ENCODE data around the gene HNRNPUL1.
"Not testable (repeated sequence)": the region's sequence is repeated elsewhere in the genome, so short reads cannot be mapped to it uniquely, and the experiment has no call there.

The HNRNPUL1 gene

DNA sequence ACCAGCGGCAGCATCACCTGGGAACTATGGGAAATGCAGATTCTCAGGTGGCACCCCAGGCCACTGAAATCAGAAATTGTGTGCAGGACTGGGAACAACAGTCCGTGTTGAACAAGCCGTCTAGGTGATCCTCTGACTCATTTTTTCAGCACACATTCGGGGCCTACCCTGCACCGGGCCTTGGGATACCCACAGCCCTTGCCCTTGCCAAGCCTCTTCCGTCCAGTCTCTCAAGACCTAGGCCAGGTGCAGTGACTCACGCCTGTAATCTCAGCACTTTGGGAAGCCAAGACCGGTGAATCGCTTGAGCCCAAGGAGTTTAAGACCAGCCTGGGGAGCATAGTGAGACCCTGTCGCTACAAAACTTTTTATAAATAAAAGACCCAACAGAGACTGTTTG is 71.3 kb downstream of the HNRNPUL1 start:
- TF ChIP-seq ZFX (IDR thresholded peaks at IDR 0.05), result no peak
- TF ChIP-seq, protein P1, sequence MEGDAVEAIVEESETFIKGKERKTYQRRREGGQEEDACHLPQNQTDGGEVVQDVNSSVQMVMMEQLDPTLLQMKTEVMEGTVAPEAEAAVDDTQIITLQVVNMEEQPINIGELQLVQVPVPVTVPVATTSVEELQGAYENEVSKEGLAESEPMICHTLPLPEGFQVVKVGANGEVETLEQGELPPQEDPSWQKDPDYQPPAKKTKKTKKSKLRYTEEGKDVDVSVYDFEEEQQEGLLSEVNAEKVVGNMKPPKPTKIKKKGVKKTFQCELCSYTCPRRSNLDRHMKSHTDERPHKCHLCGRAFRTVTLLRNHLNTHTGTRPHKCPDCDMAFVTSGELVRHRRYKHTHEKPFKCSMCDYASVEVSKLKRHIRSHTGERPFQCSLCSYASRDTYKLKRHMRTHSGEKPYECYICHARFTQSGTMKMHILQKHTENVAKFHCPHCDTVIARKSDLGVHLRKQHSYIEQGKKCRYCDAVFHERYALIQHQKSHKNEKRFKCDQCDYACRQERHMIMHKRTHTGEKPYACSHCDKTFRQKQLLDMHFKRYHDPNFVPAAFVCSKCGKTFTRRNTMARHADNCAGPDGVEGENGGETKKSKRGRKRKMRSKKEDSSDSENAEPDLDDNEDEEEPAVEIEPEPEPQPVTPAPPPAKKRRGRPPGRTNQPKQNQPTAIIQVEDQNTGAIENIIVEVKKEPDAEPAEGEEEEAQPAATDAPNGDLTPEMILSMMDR (conservative IDR thresholded peaks at IDR 0.05), result no peak
- H3K27ac ChIP-seq, result no peak overlapping the region

DNA sequence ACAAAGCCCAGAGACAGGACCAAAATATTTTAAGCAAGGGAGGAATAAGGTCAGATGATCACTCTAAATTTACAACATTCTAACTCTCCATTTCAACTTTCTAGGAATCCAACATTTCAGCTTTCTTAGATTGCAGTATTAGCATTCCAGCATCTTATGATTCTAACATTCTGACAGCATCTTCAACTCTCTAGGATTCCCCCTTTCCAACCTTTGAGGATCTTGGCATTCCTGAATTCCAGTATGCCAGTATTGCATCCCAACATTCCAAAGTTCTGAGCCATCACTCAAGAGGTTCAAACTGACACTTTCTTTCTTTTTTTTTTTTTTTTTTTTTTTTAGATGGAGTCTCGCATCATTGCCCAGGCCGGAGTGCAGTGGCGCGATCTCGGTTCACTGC is 75.8 kb downstream of the HNRNPUL1 start:
- no peak for TF ChIP-seq ZFX (IDR thresholded peaks at IDR 0.05)
- TF ChIP-seq, protein P1 (conservative IDR thresholded peaks at IDR 0.05), result no peak
- no peak overlapping the region for H3K27ac ChIP-seq

DNA sequence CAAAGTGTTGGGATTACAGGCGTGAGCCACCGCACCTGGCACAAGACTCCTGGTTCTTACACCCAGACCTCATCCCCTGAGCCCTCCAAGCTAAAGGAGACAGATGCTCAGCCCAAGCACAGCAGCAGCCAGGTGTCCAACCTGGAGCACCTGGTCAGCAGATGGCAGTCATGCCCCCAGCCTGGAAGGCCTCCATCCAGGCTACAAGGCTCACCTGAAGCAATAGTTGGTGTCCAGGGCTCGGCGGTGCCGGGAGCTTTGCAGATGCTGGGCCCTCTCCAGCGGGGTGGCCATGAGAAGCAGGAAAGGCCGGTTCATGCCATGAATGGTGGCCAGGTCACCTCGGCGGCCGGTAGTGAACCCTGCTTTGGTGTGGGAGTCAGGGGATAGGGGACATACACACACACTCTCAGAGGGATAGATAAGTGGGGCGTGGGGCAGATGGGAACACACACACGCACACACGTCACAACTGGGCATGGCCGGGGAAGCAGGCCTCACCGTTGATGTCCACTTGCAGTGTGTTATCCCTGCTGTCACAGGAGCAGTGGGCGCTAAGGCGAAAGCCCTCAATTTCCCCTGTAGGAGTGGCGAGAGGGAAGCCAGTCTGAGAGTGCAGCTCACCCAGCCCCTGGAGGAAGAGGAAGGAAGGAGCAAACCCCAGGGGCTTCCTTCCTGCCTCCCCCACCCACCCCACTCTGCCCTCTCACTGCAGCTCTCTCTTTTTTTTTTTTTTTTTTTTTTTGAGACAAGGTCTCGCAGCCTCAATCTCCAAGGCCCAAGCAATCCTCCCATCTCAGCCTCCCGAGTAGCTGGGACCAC is 77.7 kb downstream of the HNRNPUL1 start:
- H3K27ac ChIP-seq, result no peak overlapping the region
- TF ChIP-seq, protein P1 (conservative IDR thresholded peaks at IDR 0.05), result no peak
- no peak for TF ChIP-seq ZFX (IDR thresholded peaks at IDR 0.05)

DNA sequence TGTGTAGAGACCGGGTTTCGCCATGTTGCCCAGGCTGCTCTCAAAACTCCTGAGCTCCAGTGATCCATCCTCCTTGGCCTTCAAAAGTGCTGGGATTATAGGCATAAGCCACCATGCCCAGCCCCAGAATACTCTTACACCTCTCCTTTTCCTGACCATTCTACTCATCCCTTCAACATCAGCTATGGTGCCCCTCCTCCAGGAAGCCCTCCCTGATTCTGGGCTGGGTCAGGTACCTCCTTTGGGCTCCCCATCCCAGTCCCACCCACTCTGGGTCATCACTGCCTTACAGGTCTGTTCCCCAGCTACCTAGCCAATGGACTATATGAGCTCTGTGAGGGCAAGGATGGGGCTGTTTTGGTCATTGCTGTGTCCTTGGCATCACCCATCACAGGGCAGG is 80.0 kb downstream of the HNRNPUL1 start:
- H3K27ac ChIP-seq, result no peak overlapping the region
- no peak for TF ChIP-seq ZFX (IDR thresholded peaks at IDR 0.05)
- TF ChIP-seq, protein P1 (conservative IDR thresholded peaks at IDR 0.05), result no peak

DNA sequence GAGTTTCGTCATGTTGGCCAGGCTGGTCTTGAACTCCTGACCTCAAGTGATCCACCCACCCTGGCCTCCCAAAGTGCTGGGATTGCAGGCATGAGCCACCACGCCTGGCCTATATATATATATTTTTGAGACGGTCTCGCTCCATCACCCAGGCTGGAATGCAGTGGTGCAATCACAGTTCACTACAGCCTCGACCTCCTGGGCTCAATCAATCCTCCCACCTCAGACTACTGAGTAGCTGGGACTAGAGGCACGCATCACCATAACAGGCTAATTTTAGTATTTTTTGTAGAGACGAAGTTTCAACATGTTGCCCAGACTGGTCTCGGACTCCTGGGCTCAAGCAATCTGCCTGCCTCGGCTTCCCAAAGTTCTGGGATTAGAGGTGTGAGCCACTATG is 82.7 kb downstream of the HNRNPUL1 start:
- not testable (repeated sequence) for H3K27ac ChIP-seq

DNA sequence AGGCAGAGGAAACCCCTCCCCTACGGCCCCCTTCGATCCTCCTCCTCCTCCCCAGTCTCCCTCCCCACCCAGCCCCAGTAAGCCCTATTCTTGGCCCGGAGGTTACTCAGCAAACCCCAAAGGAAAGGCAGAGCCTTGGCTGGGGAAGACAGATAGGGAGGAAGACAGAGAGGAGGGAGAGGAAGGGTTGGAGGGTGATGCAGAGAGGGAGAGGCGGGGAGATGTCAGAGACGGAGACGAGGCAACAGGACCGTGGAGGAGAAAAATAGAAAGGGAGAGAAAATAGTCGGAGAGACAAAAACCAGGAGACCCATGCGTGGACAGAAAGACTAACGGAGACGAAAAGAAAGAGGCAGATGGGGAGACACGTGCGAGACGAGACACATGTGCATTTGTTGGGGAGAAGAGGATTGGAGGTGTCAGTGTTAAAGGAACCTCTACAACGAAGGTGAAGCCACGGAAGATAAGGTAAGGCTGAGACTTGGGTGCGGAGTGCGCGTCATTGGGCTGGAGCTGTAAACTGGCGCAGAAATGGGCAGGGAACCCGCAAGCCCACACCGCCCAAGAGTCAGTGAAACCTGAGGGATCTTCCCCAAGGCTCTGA is 86.7 kb downstream of the HNRNPUL1 start:
- no peak for TF ChIP-seq ZFX (IDR thresholded peaks at IDR 0.05)
- TF ChIP-seq, protein P1 (conservative IDR thresholded peaks at IDR 0.05), result no peak
- no peak overlapping the region for H3K27ac ChIP-seq

DNA sequence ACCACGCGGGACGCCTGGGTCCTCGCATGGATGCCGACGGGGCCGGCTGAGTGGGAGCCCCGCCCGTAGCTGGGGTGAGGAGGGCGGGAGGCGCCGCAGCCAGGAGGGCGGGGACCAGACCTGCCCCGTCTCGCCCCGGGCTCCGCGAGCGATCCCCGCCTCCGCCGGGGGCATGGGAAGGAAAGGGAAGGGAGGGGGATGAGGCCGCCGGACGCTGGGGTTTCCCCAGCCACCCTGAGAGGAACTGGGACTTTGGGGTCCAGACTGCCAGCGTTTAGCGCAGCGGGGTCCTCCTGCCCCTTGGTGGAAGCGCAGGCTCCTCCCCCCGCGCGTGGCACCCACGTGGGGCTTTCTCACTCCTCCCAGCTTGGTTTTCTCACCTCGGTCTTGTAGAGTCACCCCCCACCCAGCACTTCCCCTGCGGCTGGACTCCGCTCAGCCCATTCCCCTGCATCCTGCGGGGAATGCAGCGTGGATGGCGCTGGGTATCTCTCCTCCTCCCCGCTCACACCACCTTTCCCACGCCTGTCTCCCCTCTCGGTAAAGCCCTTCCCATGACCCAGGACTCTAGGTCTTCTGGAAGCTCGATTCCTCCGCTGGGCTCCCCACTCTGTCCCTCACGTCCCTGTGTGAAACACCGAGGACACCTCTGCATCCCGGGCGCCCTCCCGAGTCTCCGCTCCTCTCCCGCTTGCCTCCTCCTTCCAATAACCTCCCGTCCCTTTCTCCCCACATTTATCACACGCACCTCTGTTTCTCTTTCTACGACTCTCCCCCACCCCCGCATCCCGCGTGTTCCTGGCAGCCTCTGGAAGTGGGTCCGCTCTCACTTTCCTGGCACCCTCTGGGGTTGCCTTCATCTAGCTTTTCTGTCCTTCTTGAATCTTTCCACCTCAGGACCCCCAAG is 87.4 kb downstream of the HNRNPUL1 start:
- H3K27ac ChIP-seq, result no peak overlapping the region
- TF ChIP-seq, protein P1 (conservative IDR thresholded peaks at IDR 0.05), result no peak
- TF ChIP-seq ZFX (IDR thresholded peaks at IDR 0.05), result no peak

Data from C4-2B (cell line).